ENCODE results near the gene FGF3. TPM values are rescaled to one million over a fixed set of nuclear protein-coding genes. Genes with fewer than 3 reads are reported as not detected.

The FGF3 gene
- total and polyA plus RNA-seq, 10 of the 15 experiments (the other 5 are each of a cell fraction or from before 2014, with no cell fraction given): not detected

GRCh38 chr11:69808667-69809086 is 10.5 kb downstream of the FGF3 start (continued):
- TF ChIP-seq HSF1 (IDR thresholded peaks at IDR 0.05; ENCODE audit: low read depth, low read length): no peak
- no peak for TF ChIP-seq MYB (IDR thresholded peaks at IDR 0.05; ENCODE audit: borderline replicate concordance, low read depth, low read length)
- TF ChIP-seq SPI1 (IDR thresholded peaks at IDR 0.05; ENCODE audit: borderline replicate concordance, insufficient read depth, low read depth, low read length): no peak
- TF ChIP-seq LARP7 (IDR thresholded peaks at IDR 0.05): no peak
- no peak for TF ChIP-seq NKRF (conservative IDR thresholded peaks at IDR 0.05)
- no peak for TF ChIP-seq WRNIP1 (IDR thresholded peaks at IDR 0.05; ENCODE audit: borderline replicate concordance, low read depth, low read length)
- TF ChIP-seq GABPA (IDR thresholded peaks at IDR 0.05; ENCODE audit: low read depth): no peak
- no peak for TF ChIP-seq SREBF2 (IDR thresholded peaks at IDR 0.05; ENCODE audit: low read length)
- TF ChIP-seq YBX1 (IDR thresholded peaks at IDR 0.05): no peak
- TF ChIP-seq MAX (IDR thresholded peaks at IDR 0.05; ENCODE audit: low read depth, low read length): no peak
- no peak for TF ChIP-seq DPF2 (IDR thresholded peaks at IDR 0.05)
- no peak for TF ChIP-seq JUND (IDR thresholded peaks at IDR 0.05; ENCODE audit: low read depth, low read length)
